A673 (cell line): ENCODE results near the gene POMT2. TPM values are rescaled to one million over a fixed set of nuclear protein-coding genes. Genes with fewer than 3 reads are reported as not detected.

Experiments
- BruUV-seq: library from RNA; stranded (reverse); fragments of 400-500 nt; replicated peaks from 2 replicates; lab custom pipeline; 2021; lab: Mats Ljungman, UMichigan
- CTCF ChIA-PET: fragments of 300-600 bp; sonication (Branson Sonifier 250); formaldehyde crosslinking; loops from one replicate; lab custom pipeline; 2022; ENCODE audit warnings: antibody characterized with exemption; lab: Charles Lee
- POLR2A ChIA-PET: fragments of 300-600 bp; sonication (Branson Sonifier 250); formaldehyde crosslinking; loops from one replicate; lab custom pipeline; 2022; ENCODE audit warnings: antibody characterized with exemption; ENCODE audit not compliant: low non-redundant PET; lab: Charles Lee
- DNase-seq: peaks from one replicate; pipeline ENCODE4 v3.0.0-alpha.2; 2015; ENCODE audit warnings: low spot score
- H3K27ac ChIP-seq: fragments of 200-600 bp; sonication (generic); 2 replicates; pipeline ENCODE4 v1.5.1; 2016; ENCODE audit warnings: mixed run types, low read depth, mild to moderate bottlenecking, mixed read lengths, antibody characterized with exemption, low read length; ENCODE audit not compliant: poor library complexity, severe bottlenecking
- H3K27me3 ChIP-seq: fragments of 200-600 bp; sonication (generic); replicated peaks from 2 replicates; pipeline ENCODE4 v1.6.1; 2017; ENCODE audit warnings: mixed run types, low read depth, mild to moderate bottlenecking, mixed read lengths, antibody characterized with exemption, low read length; ENCODE audit not compliant: insufficient read depth, poor library complexity
- H3K36me3 ChIP-seq: fragments of 200-600 bp; sonication (generic); 2 replicates; pipeline ENCODE4 v1.6.1; 2016; ENCODE audit warnings: mixed run types, mild to moderate bottlenecking, mixed read lengths, antibody characterized with exemption, low read length; ENCODE audit not compliant: insufficient read depth, poor library complexity, severe bottlenecking
- H3K4me1 ChIP-seq: fragments of 200-600 bp; sonication (generic); 2 replicates; pipeline ENCODE4 v1.6.1; 2017; ENCODE audit warnings: mixed run types, mild to moderate bottlenecking, mixed read lengths, antibody characterized with exemption, low read length; ENCODE audit not compliant: insufficient read depth, poor library complexity, severe bottlenecking
- H3K4me3 ChIP-seq: fragments of 200-600 bp; sonication (generic); 2 replicates; pipeline ENCODE4 v1.5.1; 2016; ENCODE audit warnings: low read depth, mixed run types, mild to moderate bottlenecking, mixed read lengths, low read length; ENCODE audit not compliant: poor library complexity, severe bottlenecking
- H3K9me3 ChIP-seq: fragments of 200-600 bp; sonication (generic); 2 replicates; pipeline ENCODE4 v1.6.1; 2016; ENCODE audit warnings: mixed run types, low read depth, mild to moderate bottlenecking, mixed read lengths, antibody characterized with exemption, low read length; ENCODE audit not compliant: poor library complexity, severe bottlenecking
- EZH2 ChIP-seq: fragments of 200-600 bp; sonication (generic); IDR thresholded peaks from 2 replicates; pipeline ENCODE4 v1.6.1; 2017; ENCODE audit warnings: borderline replicate concordance, low read depth, mild to moderate bottlenecking, mixed read lengths, antibody characterized with exemption, low read length; ENCODE audit not compliant: poor library complexity, severe bottlenecking
- intact Hi-C: fragments of 100-400 bp; cut with micrococcal nuclease; formaldehyde crosslinking; loops from one replicate; pipeline ENCODE4 v1.10.0; 2022; ENCODE audit not compliant: unreplicated experiment
- total RNA-seq: library from RNA; stranded (reverse); gene quantifications from 2 replicates; pipeline ENCODE4 v1.2.3, GENCODE V29; 2021
- TF ChIP-seq, protein P1 (sequence below): fragments of 300-800, 200-600 bp; sonication (generic); conservative IDR thresholded peaks from 2 replicates; pipeline ENCODE4 v1.5.1; 2017; ENCODE audit warnings: low read depth, mild to moderate bottlenecking, antibody characterized with exemption, low read length, moderate library complexity, mixed read lengths

The POMT2 gene
- total RNA-seq, 1 experiment from 2014 or later, result 55.6 TPM

DNA sequence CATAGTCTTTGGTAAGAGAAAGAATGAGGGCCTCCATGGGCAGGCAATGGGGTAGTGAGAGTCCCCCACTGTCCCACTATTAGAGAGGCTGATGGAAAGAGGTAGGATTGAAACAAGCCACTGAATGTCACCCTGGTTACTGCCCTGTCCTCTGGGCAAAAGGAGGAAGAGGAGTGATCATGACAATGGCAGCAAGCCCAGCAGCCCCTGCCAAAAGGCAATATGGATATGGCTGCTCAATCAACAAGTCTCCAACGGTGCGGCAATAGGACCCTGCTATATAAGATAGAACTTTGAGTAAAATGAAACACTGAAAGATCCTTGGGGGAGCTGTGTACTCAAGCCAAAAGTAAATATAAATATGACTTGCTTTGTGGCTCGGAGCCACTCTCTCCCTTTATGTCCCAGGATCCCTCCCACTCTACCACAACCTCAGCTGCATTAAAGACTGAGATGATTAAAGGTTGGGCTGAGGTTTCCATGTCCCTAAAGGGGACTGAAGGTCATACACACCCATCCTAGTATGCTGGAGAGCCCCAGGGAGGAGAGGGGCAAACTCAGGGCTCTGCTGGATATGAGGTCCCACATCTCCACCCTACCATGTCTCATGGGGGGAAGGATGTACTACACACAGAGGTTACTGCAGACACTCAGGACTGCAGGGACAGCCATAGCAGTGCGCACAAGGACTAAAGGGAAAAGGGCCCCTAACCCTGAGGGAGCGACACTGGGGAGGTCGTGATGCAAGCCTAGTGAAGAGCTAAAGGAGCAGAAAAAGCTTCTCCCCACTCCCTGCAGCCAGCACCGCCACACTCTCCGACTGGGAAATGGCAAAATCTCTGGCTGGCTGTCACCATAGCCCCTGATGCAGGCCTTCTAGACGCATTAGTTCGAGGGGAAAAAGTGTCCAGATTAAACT lies 5.9 kb downstream of the POMT2 start:
- intact Hi-C loops, result loop anchor here (1.0 to 5.0 kb wide), 2 partner anchors 162 to 437 kb away; no protein-coding TSS in a partner anchor
- Histone ChIP-seq H3K4me1 (peaks cover 16% of the 10 kb centered on the region), H3K27ac (no peak overlapping the region), H3K4me3 (no peak overlapping the region), H3K9me3 (no peaks in the 10 kb centered on the region), H3K36me3 (no peaks in the 10 kb centered on the region), H3K27me3 (no peaks in the 10 kb centered on the region)
- no TSS peak for BruUV-seq
- no peak for DNase-seq
- CTCF ChIA-PET, result interaction anchor here (0.6 to 2.6 kb wide), 4 partner anchors 13 to 439 kb away, joined by 4 to 26 read pairs (median 10); no protein-coding TSS in a partner anchor
- no peak for TF ChIP-seq EZH2
- TF ChIP-seq, protein P1, sequence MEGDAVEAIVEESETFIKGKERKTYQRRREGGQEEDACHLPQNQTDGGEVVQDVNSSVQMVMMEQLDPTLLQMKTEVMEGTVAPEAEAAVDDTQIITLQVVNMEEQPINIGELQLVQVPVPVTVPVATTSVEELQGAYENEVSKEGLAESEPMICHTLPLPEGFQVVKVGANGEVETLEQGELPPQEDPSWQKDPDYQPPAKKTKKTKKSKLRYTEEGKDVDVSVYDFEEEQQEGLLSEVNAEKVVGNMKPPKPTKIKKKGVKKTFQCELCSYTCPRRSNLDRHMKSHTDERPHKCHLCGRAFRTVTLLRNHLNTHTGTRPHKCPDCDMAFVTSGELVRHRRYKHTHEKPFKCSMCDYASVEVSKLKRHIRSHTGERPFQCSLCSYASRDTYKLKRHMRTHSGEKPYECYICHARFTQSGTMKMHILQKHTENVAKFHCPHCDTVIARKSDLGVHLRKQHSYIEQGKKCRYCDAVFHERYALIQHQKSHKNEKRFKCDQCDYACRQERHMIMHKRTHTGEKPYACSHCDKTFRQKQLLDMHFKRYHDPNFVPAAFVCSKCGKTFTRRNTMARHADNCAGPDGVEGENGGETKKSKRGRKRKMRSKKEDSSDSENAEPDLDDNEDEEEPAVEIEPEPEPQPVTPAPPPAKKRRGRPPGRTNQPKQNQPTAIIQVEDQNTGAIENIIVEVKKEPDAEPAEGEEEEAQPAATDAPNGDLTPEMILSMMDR, result no peak
- POLR2A ChIA-PET, result no interaction called here

DNA sequence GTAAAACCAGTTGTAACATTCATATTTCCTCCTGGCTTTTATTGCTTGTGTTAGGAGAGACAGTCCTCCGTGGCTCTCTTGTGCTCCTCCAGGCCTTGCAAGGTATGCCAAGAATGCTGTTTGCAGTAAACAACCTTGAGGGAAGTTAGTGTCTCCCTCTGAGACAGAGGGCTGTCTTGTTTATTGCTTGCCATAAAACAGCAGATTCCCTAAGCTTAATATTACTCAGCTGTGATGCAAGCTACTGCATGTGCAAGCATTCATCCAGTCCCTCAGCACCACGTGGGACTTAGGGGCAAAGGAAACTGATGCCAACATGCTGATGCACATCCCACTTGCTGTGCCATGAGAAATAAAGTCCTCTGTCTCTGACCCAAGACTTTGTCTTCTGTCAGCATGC lies 6.6 kb downstream of the POMT2 start:
- TF ChIP-seq, protein P1, result no peak
- no peak for TF ChIP-seq EZH2
- ChIA-PET POLR2A (no interaction called here), CTCF (interaction anchor here (2.6 kb wide), 1 partner anchor 13 kb away, joined by 15 read pairs; no protein-coding TSS in a partner anchor)
- peaks cover 8% of the 10 kb centered on the region for H3K4me1 ChIP-seq
- no peak for DNase-seq
- BruUV-seq, result no TSS peak
- H3K4me3 ChIP-seq, result no peak overlapping the region
- H3K9me3 ChIP-seq, result no peaks in the 10 kb centered on the region
- intact Hi-C loops, result loop anchor here (1.0 kb wide), 1 partner anchor 162 kb away; no protein-coding TSS in a partner anchor
- H3K27ac ChIP-seq, result no peak overlapping the region
- no peaks in the 10 kb centered on the region for H3K27me3 ChIP-seq
- no peaks in the 10 kb centered on the region for H3K36me3 ChIP-seq

DNA sequence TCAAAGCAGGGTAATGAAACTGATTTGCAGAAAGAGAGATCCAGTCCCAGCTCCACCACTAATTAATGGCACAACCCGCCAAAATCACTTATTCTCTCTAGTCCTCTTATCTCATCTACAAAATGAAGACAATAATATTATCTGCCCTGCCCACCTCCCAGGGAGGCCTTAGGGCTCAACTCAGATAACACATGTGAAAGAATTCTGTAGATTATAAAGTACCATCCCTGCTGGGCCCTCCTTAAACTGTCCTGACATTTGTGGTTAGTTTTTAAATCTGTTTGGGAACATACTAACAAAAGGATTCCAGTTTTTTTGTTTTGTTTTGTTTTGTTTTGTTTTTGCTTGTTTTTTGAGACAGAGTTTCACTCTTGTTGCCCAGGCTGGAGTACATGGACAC lies 7.3 kb downstream of the POMT2 start:
- intact Hi-C loops, result no loop called here
- Histone ChIP-seq H3K36me3 (no peaks in the 10 kb centered on the region), H3K27ac (no peak overlapping the region), H3K27me3 (no peaks in the 10 kb centered on the region), H3K4me3 (no peak overlapping the region), H3K4me1 (peaks cover 8% of the 10 kb centered on the region), H3K9me3 (no peaks in the 10 kb centered on the region)
- no peak for DNase-seq
- TF ChIP-seq, protein P1, result no peak
- no peak for TF ChIP-seq EZH2
- ChIA-PET POLR2A (no interaction called here), CTCF (no interaction called here)
- no TSS peak for BruUV-seq
